Measurements from ENCODE around the gene TACC3.

DNA sequence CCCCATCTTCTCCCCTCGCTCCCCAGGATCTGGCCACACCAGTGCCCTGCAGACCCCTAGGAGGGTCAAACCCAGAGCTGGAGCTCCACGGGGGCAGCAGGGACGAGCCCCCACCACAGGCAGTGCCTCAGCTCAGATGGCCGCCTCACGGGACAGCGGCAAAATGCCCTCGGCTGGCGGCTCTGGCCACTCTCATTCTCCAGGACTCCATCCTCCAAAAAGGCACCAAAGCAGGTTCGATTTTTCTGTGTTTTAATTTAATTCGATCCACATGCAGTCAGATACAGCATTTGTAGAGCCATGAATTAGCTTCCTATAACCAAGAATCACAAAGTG, 45.6 kb upstream of the TACC3 start:
- TF ChIP-seq EZH2phosphoT487 (IDR thresholded peaks at IDR 0.05; ENCODE audit: borderline replicate concordance, low read length) (no peak), CTCF (IDR thresholded peaks at IDR 0.05; ENCODE audit: low read depth, low read length, poor library complexity, severe bottlenecking) (no peak)
